Activated CD4-positive, alpha-beta T cell treated with anti-CD3 and anti-CD28 coated beads for 1 hour (primary cell): ENCODE data around the gene TMEFF2.

Experiments
- DNase-seq: peaks from one replicate; pipeline ENCODE4 v3.0.0-alpha.2; 2020

The TMEFF2 gene, protein sequence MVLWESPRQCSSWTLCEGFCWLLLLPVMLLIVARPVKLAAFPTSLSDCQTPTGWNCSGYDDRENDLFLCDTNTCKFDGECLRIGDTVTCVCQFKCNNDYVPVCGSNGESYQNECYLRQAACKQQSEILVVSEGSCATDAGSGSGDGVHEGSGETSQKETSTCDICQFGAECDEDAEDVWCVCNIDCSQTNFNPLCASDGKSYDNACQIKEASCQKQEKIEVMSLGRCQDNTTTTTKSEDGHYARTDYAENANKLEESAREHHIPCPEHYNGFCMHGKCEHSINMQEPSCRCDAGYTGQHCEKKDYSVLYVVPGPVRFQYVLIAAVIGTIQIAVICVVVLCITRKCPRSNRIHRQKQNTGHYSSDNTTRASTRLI

DNA sequence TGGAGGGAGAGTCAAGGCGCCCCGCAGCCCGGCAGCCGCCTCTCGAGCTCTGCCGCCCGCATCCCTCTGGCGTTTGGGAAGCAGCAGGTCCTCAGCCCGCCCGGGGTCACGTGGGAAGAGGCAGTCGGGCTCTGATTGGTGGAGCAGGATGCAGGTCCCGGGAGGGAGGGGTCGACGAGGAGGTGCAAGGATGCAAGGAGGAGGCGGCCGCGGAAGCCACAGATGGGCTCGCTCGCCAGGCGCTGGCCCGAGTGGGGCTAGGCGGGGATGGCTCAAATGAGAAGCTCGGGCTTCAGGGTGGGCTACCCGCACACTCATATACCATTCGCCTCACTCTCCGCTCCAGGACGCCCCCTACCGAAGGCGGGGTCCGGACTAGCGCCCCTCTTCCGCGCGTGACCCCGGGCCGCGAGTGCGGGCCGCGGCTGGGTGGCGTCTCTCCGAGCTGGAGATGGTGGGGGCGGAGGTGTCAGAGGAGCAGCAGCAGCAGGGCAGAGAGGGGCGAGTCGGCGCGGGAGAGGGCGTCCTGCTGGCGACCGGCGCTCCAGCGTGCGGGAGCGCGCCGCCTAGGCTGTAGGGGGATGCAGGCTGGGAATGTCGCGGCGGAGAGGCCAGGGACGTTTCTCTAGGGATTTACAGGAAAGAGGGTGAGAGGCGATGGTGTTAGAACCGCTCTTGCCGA, at the start of gene TMEFF2:
Gene TMEFF2, minus strand, starts transcription at position 68 of the 682 bp plus-strand sequence. CDS start 409 bp downstream, outside the sequence.
- DNase-seq = no peak

DNA sequence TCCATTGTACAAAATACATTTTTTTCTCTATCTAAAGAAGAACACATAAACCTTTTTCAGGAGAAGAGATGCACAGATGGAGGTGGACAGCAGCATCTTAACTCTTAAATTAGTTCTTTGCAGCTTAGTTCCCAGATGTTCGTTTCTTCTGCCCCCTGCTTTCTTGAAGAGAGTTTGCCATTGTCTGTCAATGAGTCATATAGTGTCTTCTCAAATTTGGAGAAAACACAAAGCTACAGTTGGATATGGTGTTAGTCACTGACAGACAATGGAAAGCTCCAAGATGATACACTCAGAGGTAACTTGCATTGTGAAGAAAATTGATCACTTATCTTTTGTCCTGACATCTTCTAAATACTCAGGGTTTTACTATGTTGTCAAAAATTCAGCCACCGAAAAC, 48.8 kb upstream of the TMEFF2 start:
- DNase-seq = no peak

DNA sequence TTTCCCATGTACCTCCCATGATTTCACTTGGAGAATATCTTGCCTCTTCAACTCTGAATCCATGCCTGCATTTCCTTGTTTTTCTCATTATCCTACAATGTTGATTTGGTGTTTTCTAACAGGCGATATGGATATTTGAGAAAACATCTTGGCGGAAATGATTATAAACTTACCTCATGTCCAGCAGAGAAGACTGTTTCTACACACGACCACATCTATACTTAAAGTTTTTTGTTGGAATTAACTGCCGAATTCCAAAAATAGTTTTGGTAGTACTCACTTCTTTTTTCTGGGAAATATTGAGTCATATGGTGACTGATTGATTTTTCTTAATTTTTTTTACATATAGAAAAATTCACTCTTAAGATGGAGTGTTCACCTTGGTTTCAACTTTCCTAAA, 41.4 kb upstream of the TMEFF2 start:
- DNase-seq = no peak

DNA sequence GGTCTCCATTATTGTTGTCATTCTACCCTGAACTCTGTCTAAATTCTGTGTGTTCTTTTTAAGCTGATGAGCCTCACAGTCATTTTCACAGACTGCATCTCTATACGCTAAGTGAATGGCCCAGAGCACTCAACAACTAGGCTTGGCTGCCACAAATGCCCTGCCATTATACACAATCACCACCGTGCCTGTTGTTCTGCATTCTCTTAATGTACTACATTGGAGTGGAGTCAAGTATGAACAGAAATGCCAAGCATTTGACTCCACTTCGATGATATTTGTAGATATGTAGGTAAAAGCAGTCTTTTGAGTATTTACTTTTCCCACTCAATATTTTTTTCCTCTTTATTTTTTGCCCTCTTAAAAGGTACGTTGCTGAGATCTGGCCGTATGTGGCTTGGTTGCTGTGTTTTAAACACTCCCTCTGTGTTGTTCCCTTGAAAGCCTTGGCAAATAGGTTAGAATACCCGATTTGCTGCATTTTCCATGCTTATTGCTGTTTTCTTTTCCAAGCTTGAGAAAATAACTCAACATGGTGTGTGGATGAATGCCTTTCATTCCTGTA, 36.2 kb upstream of the TMEFF2 start:
- no peak for DNase-seq

DNA sequence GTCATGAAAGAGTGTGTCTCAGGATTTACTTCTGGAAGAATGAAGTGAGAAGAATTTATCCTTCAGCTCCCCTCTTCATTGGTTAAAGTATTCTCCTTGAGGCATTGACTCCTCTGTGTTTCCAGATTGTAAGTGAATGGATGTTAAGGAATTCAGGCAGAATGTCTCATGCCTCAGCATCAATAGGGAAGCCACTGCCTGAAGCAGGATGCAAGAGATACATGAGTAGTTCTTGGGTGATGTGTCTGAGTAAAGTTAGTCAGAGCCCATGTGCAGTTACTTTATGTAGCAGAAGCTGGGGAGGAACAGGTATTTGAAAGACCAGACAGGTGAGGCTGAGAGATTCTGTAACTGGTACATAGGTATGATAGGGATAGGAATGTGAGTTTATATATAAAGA, 34.0 kb upstream of the TMEFF2 start:
- DNase-seq = no peak

DNA sequence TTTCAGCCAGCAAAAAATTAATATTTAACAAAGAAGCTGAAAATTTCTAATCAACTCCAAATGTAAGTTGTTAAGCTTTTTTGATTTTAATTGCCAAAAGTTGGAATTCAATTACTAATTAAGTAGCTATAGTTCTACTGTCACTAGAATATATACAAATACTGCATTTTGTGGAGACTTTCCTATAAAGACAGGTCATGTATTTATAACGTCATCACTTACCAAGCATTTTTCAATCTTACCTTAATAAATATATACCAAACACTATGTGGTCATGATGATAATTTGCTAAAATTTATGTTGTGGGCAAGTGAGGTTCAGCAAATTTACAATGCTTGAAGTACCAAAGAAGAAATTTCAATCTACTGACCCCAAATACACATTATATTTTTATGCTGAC, 24.2 kb upstream of the TMEFF2 start:
- no peak for DNase-seq

DNA sequence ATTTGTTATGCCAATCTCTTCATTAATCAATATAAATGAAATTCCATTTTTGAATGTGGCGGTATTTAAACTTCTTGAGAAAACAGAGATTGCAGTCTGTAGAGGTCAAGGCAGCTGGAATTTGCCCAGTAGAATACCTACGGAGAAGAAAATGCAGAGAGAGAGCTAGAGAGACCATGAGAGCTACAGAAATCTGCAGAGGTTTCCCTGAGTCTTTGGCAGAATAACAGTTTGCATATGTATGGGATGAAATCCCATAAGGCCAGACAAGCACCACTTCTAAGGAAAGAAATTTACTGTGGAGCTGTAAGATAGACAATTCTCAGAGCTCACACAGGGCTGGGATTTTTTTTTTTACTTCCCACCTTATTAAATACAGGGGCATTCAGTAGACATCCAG, 23.6 kb upstream of the TMEFF2 start:
- DNase-seq = no peak

DNA sequence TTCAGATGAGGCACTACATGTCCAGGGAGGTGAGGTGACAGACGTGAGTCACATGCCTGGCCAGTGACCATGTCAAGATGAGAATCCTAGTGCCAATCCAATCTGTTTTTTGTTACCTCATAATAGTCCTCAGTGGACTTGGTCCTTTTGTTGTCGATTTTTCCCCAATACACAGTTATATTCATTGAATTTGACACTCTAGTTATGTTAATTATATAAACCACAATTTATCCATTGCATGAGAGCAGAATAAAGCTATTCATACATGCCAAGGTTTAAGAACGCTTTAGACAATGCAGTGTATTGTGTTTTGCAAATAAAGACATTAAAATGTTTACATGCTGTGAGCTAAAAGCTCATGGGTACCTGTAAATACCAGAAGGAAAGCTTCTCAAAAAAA, 21.6 kb upstream of the TMEFF2 start:
- DNase-seq = no peak

DNA sequence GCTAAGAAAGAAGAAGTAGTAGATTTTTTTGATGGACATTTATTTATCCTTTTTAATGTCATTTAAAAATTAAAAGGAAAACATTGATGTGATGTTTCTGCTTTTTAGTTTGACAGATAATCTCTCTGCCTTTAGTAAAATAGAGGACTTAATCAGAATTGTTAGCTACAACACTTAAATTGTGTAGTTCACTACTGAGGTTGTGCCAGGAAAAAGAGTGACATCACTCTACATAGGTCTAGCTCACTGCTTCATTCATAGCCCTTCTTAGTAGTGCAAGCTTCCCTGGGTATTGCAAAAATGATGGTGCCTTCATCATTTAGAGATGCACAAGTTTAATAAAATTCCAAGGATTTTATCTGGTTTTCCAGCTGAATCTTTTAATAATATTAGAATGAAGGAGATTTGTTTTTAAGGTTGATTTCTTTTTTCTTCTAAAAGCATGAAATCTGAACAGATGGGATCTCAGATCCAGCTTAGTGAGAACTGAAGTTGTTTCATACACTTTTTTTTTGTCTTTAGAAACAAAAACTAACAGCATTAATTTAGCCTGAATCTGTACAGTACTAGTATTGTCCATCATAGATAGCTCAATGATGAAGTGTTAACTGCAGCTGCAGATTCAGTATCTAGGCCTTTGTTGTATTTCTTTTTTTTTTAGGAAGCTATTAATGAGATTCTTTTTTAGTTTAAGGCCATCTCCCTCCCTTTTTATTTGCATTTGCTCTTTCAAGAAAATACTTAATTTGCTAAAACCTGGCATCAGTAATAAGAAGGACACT, 20.6 kb upstream of the TMEFF2 start:
- no peak for DNase-seq

DNA sequence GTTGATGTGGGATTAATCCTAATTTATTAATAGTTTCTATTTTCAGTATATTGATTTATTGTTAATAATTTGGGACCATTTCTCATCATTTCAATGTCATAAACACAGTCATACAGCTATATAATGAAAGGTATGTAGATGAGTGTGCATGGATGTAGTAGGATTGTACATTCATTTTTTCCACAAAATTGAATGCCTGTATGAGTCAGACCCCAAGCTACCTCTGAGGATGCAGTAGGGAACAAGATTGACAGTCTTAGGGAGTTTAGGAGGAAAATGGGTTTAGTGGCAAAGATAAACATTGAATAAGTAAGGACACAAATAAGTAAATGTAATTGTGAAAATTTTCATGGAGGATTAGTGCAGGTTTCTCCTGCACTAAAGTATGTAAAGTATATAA, 14.1 kb upstream of the TMEFF2 start:
- no peak for DNase-seq

DNA sequence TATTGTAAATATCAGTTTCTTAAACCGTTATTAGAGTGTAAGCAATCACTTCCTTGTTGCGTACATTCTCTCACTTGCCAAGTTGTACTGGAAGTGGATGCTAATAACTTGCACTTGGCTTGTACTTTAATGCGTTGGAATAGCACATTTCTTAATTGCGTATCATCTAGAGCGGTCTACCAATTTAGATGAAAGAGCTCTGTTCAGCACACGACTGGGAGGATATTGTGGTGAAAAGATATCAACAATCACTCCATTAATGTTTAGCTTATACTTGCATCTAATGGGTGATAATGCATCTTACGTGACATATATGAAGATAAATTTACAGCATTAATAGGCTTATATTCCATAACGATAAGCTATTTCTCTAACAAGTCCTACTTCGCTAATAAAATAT, 11.7 kb upstream of the TMEFF2 start:
- DNase-seq = no peak

DNA sequence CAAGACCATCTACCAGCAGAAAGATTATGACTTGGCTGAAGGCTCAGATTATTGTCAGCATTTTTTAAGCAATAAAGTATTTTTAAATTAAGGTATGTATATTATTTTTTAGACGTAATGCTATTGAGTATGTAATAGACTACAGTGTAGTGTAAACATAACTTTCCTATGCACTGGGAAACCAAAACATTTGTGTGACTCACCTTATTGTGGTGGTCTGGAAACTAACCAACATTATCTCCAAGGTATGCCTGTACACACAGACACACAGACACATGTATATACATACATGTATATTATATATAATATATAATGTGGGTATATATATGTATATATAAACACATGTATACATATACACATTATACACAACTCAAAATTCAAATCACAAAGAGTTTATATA, 9.1 kb upstream of the TMEFF2 start:
- no peak for DNase-seq

DNA sequence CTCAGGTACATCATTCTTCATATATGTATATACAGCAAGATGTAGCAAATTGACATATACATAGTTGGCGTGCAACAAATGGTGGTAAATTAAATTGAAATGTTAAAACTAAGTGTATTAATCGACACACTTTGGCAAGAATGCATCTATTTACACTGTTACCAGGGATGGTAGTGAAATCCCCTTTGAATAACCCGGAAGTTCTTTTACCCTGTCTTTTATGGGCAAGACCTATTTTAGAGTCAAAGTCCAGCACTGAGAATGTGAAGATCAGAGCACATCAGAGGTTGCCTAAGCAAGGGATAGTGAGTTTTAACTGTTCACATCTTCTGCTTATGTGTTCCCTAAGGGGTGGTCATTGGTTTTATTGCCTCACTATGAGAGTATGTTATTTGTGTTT, 7.6 kb upstream of the TMEFF2 start:
- no peak for DNase-seq

DNA sequence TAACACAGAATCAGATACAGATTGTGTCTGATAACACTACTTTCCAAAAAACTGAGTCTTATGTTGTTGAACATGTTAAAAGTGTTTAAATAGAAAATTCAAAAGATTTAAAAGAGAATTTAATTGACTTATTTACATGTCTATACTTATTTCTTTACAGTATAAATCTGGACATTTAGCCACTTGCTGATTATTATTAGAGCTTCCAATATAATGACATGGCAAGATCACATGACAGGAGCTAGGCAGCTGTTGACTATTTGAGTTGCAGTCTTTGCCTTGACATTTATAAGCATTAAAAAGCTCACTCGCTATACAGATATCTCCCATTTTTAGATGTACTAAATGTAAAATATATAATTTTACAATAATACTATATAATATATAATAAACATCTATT, 6.4 kb upstream of the TMEFF2 start:
- no peak for DNase-seq

DNA sequence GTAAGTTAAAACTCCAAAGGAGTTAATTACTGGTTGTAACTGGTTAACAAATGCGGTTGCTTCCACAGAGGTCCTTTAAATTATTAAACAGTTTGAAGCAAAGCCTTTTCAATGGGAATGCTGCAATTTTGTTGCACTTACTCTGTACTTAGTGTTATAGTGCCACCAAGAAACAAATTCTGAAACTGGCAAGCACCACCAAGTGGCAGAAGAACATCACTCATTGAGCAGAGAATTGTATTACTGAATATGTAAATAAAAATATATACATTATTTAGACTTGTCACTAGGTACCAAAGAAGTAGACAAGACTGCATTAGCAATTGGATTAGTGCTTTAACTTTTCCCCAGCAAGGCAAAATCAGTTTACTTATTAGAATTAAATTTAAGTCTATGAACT, 2.6 kb upstream of the TMEFF2 start:
- DNase-seq = no peak

DNA sequence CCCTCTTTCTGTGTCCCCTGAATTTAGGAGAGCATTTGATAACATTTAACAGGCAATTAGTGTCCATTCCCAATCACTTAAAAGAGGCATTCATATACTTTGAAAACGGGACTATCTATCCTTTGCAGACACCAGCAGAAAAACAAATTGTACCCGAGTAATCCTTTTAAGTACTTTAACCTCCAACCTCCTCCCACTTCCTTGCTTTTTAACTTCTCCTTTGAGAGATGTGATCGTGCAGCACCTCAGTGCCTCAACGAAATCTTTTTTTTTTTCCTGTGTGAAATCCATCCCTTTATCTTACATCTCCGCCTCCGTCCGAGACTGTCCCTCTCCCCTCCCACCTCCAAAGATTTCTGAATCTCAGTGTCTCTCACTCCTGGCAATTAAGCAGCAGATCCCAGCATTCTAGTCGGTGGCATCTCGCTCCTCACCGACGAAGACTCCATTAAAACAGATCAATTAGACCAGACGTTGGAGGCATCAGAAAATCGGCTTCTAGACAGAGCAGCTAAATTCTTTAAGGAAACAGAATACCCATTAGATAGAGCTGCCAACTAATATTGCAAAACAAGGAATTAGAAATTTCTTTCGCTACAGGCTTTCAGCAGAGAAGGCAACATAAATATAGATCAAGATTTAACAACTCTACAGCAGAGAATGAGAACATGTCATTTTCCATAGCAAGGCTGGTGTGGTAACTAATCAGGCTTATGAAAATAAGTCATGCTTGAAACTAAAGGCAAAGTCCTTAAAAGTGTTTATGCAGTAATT, 1.9 kb upstream of the TMEFF2 start:
- DNase-seq = no peak

DNA sequence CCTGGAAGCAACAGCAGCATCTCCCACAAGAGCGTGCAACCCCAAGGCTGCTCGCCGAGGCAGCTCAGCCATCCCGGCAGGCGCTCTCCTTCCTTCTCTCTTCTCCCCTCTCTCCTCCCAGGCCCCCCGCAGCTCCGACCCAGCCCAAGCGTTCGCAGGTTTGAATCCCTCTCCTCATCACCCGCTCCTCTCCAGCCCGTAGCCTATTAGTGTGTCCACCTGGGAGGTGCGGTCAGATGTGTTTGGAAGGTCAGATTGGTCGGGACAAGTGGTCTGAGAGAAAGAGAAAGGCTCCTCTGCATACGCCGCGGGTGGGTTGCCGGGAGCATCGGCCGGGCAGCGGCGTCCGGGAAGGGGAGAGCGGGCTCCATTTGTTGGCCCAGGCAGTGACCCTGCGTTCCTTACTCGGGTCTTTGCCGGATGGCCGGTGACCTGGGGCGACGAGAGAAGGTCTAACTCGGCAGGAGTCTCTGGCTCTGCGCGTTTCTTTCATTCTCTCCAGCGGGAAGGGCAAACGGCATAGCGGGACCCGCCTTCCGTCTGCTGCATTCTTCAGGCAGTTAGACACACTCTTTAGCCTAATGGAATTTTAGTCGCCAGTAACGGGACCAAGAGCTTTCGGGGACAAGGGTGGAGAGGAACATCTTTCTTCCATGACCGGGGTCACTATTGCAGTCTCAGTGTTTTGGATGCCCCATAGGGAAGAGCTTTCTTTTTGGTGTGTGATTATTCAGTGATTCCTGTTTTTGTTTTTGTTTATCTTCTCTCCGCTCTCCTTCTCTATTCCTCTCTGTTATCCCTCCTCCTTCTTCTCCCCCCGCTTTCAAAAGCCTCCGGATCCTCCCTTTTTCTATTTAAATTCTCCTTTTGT, 1.1 kb upstream of the TMEFF2 start:
- no peak for DNase-seq

DNA sequence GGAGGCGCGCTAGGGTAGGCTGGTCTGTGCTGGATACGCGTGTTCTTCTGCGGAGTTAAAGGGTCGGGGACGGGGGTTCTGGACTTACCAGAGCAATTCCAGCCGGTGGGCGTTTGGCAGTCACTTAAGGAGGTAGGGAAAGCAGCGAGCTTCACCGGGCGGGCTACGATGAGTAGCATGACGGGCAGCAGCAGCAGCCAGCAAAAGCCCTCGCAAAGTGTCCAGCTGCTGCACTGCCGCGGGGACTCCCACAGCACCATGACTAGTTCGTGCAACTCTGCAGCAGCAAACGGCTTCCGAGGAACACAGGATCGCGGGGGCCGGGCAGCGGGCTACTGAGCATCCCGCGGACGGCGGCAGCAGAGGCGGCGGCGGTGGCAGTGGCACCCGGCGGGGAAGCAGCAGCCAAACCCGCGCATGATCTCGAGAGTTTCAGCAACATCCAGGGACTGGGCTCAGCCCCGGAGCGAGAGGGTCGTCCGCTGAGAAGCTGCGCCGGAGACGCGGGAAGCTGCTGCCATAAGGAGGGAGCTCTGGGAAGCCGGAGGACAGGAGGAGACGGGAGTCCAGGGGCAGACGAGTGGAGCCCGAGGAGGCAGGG, 368 bp downstream of the TMEFF2 start:
- no peak for DNase-seq

DNA sequence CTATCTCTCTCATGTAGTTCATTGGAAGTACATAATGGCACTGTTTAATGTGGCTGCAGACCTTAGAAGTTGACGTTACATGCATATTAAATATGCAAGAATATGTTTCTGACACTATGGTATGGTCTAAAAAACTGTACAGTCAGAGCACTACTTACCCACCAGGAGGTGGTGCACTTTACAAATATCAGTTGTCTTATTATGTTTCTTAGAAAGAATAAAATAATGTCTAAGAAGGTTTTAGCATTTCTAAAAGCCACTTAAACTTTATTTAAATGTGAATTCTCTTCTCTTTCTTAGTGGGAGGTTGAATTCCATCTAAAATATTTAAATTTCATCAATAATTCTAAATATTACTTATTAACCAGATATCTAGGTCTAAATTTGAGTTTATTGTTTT, 4.3 kb downstream of the TMEFF2 start:
- DNase-seq = no peak

DNA sequence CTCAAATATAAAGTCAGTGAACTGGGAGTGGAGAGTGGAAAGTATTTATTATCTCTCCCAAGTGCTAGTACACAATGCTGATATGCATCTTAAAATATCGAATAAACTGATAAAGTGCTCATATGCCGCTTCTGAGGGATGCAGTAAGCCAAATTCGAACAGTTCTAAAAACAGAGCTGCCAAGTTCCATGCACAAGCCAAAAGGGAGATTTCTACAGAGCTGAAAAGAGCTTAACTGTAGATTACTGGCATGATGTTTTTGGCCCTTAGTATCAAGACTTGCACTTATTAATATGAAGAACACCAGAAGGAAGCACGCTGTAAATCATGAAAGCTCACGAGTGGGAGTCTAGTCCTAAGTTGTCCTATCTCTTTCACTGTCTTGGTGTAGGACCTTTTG, 7.9 kb downstream of the TMEFF2 start:
- DNase-seq = no peak

DNA sequence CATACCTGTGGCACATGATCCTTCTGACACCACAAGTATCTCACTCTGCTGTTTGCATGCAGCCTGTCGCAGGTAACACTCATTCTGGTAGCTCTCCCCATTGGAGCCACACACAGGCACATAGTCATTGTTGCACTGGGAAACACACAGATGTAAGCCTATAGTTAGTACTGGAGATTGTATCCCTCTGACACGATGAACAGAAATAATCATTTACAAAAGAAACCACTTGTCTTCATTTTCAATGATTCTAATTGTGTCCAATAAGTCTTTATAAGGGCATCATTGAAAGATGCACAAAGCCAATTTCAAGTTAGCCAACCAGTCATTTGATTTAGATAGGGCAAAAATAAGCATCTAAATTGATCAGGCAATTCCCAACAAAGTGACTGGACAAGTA, 10.4 kb downstream of the TMEFF2 start:
- DNase-seq = no peak
